COR-L47 (cell line): Measurements from ENCODE around the gene PAQR5.
"Not testable (repeated sequence)": the region's sequence is repeated elsewhere in the genome, so short reads cannot be mapped to it uniquely, and the experiment has no call there.

Source experiments
- DNase-seq: peaks from one replicate; lab custom pipeline; 2025; lab: John Stamatoyannopoulos, UW

The PAQR5 gene

DNA sequence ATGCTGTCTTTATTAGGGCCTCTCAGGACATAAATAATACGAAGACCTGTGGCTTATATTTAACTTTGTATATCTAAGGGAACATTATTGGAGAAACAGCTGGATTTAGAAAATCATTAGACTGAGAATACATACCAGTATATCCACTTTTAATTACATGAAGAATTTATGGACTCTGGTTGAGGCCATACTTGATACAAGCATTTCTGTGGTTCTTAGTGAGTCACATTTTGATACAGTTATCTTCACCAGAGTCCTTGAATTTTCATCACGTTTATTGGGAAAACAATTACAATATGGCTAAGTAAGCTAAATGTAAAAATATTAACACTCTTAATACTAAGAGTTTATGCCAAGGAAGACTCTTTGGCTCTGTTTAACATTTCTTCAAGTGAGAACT is 125.3 kb downstream of the PAQR5 start:
- DNase-seq: no peak

DNA sequence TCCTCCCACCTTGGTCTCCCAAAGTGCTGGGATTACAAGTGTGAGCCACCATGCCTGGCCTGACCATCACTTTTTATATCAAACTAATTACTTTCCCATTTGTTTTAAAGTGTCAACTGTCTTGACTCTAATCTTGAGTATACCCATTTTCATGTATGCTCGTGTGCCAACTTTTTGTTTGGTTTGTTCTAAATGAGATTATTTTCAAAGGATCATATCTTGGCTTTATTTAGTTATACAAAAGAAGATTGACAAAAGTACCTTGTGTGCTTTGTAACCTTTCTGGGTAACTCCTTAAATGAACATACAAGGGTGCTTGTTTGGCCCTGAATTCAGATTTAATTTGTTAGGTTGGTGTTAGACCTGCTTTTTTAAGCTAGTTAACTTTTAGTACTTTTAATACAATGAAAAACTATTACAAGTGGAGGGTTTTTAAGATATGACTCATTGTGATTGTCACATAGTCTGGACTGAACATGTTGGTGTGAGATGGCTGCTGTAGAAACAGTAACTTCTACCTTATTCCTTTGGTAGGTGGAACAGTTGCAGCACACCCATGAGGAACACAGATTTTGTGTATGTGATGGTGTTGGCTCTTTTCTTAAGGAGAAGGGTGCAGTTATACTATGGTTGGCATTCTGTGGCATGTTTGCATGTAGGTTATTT is 126.2 kb downstream of the PAQR5 start:
- DNase-seq: no peak

DNA sequence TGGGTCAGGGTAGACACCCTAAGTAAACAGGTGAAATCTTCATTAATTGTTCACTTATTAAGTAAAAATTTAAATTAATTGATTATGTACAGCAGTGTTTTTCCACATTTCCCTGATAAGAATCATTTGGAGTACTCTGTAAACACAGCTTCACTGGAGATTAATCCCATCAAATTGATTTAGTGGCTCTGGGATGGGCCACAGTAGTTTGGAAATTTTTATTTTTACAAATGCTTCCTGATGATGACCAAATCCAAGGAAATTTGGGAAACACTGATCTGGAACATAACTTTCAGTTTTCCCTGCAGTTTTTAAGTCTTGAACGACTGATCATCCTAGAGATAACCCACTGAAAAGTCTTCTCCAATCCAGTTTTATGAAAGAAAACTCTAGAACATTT is 135.1 kb downstream of the PAQR5 start:
- no peak for DNase-seq

DNA sequence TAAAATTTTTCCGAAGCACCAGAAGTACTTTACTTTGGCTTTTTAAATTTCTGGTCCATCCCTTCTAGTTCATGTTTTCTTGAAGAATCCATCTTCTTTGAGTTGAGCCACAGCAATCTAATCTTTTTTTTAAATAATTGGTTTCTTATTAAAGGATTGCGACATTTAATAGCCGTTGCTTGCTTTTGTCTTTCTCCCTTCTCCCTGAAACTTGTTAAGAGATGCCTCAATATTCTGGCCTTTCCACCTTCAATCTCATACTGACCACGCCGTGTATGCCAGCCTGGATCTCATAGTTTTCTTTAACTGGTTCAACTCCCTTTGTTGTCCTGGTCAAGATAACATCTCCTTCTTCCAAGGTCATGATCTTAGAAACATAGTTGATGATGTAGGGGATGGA is 135.5 kb downstream of the PAQR5 start:
- no peak for DNase-seq

GRCh38 chr15:69434679-69435078 is 136.0 kb downstream of the PAQR5 start:
- DNase-seq: no peak

GRCh38 chr15:69435985-69436384 is 137.3 kb downstream of the PAQR5 start:
- no peak for DNase-seq

DNA sequence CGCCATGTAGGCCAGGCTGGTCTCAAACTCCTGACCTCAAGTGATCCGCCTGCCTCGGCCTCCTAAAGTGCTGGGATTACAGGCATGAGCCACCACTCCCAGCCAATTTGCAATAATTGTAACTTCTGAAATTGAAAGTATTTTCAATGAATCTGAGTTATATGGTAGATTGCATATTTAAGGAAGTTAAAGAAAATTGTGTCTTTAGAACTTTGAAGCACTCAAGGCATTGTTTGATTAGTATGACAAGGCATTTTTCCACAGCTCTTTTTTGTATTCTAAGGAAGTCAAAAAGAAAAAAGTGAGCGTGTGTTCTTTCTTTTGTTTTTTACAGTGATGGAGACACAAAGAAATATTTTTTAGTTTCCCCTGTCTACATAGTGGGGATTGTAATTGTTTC is 138.2 kb downstream of the PAQR5 start:
- DNase-seq: no peak

GRCh38 chr15:69439623-69440022 is 140.9 kb downstream of the PAQR5 start:
- no peak for DNase-seq

DNA sequence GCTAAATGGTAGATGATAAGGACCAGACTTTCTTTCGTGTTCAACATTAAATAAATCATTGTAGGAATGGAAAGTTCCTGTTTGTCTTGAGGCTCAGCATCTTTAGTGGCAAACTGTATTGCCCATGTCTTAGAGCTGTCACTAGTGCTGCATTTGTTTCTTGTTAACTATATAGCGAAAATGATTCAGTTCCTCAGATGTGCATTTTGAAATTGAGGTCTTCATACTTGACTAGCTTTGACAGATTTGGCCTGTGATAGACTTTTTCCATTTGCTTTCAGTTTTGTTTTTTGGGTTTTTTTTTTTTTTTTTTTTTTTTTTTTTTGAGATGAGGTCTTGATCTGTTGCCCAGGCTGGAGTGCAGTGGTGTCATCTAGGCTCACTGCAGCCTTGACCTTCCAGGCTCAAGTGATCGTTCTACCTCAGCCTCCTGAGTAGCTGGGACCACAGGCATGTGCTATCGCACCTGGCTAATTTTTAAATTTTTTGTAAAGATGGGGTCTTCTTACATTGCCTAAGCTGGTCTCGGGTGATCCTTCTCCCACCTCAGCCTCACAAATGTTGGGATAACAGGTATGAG is 144.4 kb downstream of the PAQR5 start:
- no peak for DNase-seq

DNA sequence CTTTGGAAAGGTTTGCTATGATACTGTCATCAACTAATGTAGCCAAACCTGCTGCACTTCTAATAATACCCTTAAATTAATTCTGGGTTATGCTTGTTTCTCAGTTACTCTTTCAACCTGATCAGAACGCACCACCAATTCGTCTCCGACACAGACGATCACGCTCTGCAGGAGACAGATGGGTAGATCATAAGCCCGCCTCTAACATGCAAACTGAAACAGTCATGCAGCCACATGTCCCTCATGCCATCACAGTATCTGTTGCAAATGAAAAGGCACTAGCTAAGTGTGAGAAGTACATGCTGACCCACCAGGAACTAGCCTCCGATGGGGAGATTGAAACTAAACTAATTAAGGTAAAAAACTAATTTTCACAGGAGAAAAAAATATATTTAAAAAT is 146.0 kb downstream of the PAQR5 start:
- DNase-seq: no peak

- DNase-seq: no peak
Measured at GRCh38 chr15:69446953-69447352, 148.2 kb downstream of the PAQR5 start.

GRCh38 chr15:69450221-69450620 is 151.5 kb downstream of the PAQR5 start:
- DNase-seq: not testable (repeated sequence)

DNA sequence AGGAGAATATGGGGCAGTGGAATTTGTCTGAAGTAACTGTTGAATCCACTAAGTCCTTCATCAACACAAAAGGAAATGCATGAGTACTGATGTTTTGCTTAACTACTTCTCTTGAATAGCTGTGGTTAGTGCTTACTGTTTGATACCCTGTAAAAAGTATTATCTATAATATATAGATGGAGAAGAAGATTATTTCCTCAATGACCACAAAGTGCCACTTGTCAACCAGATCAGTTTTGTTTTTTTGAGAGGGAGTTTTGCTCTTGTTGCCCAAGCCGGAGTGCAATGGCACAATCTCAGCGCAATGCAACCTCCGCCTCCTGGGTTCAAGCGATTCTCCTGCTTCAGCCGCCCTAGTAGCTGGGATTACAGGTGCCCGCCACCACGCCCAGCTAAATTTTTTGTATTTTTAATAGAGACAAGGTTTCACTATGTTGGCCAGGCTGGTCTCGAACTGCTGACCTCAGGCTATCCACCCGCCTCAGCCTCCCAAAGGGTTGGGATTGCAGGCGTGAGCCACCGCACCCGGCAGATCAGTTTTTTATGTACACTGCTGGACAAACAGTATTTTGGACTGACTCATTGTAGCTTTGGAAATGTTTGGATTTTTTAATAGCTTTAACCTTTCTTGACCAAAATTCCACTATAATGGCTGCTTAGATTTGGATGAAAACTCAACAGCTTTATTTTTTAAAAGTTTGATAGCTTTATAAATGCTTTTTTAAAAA is 152.4 kb downstream of the PAQR5 start:
- no peak for DNase-seq

DNA sequence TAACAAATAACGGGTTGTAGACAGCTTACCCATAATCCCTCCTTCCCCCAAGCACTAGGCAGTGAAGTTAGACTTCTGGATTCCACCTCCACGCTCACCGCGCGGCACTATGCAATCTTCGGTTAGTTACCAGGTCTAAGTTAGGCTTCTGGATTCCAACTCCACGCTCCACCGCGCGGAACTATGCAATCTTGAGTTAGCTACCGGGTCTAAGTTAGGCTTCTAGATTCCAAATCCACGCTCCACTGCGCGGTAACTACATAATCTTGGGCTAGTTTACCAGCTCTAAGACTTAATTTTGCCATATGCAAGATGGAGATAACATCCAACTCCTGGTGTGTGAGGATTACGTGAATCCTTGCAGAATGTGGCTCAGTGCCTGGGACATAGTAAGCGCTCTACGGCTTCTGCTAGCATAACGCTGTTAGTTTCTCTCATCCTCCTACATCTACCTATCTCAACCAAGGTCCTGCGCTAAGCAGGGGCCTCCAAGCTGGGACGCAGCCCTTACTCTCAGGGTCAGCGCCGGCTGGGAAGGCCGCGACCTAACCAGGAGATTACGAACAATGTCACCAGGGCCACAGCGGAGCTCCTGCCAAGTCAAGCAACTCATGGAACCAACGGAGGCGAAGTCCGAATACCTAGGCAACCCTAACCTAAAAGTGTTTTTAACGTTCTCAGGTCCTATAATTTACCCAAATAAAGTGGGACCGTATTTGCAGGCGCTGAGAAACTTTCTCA is 153.4 kb downstream of the PAQR5 start:
- no peak for DNase-seq

- peak; percentile 95 for DNase-seq
Measured at GRCh38 chr15:69452692-69453521, 154.2 kb downstream of the PAQR5 start, which contains the start of gene RPLP1. RPLP1 (plus strand) TSS chr15:69452818; CDS start chr15:69452949, 131 bp downstream.

DNA sequence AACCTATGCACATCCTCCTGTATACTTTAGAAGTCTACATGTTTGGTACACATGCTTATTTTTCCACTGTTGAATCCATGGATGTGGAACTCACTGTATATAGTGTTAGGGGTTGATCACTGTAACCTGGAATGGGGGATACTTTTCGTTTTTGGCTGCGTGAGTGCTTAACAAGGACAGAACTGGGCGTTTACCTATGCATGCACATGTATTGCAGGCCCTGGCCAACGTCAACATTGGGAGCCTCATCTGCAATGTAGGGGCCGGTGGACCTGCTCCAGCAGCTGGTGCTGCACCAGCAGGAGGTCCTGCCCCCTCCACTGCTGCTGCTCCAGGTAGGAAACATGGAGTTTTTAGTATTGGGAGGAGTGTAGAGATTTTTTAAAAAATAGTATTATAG is 156.2 kb downstream of the PAQR5 start:
- DNase-seq: no peak

- no peak for DNase-seq
Measured at GRCh38 chr15:69456208-69457166, 157.8 kb downstream of the PAQR5 start.
